Brain microvascular endothelial cell (primary cell): ENCODE measurements around the gene NEURL3.

Experiments
- DNase-seq: peaks from one replicate; pipeline ENCODE4 v3.0.0-alpha.2; 2020
- H3K27ac ChIP-seq: fragments of 250-450 bp; sonication (Bioruptor Pico); 2 replicates; pipeline ENCODE4 v1.5.1; 2020; ENCODE audit warnings: mild to moderate bottlenecking, moderate library complexity
- H3K27me3 ChIP-seq: fragments of 250-450 bp; sonication (Bioruptor Pico); replicated peaks from 2 replicates; pipeline ENCODE4 v1.5.1; 2020; ENCODE audit warnings: mild to moderate bottlenecking
- H3K36me3 ChIP-seq: fragments of 250-450 bp; sonication (Bioruptor Pico); replicated peaks from 2 replicates; pipeline ENCODE4 v1.5.1; 2020; ENCODE audit warnings: mild to moderate bottlenecking
- H3K4me3 ChIP-seq: 2 replicates; pipeline ENCODE4 v1.5.1; 2011; ENCODE audit warnings: low read depth, mild to moderate bottlenecking, control low read depth, low read length, moderate library complexity
- CTCF ChIP-seq: IDR thresholded peaks from 2 replicates; pipeline ENCODE4 v1.5.1; 2011; ENCODE audit warnings: low read depth, mild to moderate bottlenecking, moderate library complexity, low read length, control low read depth, inconsistent platforms; ENCODE audit errors: missing control alignments
- in situ Hi-C: cut with HindIII; loops from 2 replicates; pipeline ENCODE4 v1.10.0; 2017; ENCODE audit warnings: low sequenced_read_pairs, low pct_ligation_motif_present

NEURL3 gene

DNA sequence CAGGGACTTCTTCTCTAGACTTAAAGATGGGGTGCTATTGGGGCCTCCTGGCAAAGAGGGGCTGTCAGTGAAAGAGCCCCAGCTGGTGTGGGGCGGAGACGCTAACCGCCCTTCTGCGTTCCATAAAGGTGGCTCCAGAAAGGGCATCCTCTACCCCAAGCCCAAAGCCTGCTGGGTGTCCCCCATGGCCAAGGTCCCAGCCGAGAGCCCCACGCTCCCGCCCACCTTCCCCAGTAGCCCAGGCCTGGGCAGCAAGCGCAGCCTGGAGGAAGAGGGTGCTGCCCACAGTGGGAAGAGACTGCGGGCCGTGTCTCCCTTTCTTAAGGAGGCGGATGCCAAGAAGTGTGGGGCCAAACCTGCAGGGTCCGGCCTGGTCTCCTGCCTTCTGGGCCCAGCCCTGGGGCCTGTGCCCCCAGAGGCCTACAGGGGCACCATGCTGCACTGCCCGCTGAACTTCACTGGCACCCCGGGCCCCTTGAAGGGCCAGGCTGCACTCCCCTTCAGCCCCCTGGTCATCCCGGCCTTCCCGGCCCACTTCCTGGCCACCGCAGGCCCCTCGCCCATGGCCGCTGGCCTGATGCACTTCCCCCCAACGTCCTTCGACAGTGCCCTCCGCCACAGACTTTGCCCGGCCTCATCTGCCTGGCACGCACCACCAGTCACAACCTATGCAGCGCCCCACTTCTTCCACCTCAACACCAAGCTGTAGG, 46.6 kb upstream of the NEURL3 start:
- Histone ChIP-seq H3K36me3 (peaks cover 24% of the 10 kb centered on the region), H3K4me3 (no peak overlapping the region), H3K27ac (no peak overlapping the region), H3K27me3 (no peaks in the 10 kb centered on the region)
- in situ Hi-C loops = no loop called here
- TF ChIP-seq CTCF = no peak
- no peak for DNase-seq

- DNase-seq = no peak
Measured at GRCh38 chr2:96550787-96551604, 45.8 kb upstream of the NEURL3 start.

DNA sequence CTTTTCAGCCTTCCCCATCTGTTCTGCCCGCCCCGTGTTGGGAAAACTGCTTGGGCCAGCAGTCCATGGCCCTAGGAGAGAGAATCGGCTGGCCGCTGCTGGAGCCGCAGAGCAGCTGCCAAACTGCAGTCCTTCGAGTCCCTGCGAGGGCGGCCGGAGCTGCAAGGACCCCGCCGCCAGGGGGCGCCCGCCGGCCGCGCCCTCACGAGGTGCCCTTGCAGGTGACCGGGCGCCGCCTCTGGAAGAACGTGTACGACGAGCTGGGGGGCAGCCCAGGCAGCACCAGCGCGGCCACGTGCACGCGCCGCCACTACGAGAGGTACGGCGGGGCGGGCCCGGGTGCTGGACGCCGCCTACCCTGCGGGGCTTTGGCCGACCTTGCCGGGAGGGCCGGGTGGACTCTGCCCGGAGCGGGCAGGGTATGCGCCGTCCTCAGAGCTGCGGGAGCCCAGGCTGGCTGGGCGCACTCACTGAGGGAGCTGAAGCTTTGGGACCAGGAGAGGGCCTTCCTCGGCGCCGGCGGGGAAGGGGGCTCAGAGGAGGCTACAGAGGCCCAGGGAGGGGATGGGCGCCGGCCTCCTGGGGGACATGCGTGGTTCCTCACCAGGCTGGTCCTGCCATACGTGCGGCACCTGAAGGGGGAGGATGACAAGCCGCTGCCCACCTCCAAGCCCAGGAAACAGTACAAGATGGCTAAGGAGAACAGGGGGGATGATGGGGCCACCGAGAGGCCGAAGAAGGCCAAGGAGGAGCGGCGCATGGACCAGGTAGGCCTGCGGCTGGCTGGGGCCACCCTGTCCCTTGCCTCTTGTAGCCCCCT, 45.0 kb upstream of the NEURL3 start:
- in situ Hi-C loops = no loop called here
- peaks cover 24% of the 10 kb centered on the region for H3K36me3 ChIP-seq
- H3K4me3 ChIP-seq = no peak overlapping the region
- H3K27ac ChIP-seq = no peak overlapping the region
- no peak for DNase-seq
- peak; percentile 22 for TF ChIP-seq CTCF
- no peaks in the 10 kb centered on the region for H3K27me3 ChIP-seq

More at GRCh38 chr2:96550787-96551604, 45.8 kb upstream of the NEURL3 start:
- Histone ChIP-seq H3K27ac (no peak overlapping the region), H3K4me3 (no peak overlapping the region), H3K36me3 (peaks cover 24% of the 10 kb centered on the region), H3K27me3 (no peaks in the 10 kb centered on the region)
- no peak for TF ChIP-seq CTCF
- in situ Hi-C loops = no loop called here

DNA sequence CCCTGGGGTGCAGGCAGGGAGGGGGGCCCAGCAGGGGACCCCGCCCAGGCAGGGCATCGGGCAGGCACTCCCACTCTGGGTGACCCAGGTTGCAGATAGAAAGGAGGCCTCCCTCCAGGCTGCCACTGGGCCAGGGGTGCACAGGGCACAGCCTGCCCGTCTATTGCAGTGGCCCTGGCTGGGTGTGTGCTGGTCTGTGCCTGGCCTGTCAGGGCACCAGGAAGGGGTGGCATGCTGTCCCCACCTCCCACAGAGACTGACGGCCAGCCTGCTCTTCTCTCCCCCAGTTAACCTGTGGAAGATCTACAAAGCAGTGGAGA, 44.3 kb upstream of the NEURL3 start:
- no peak for DNase-seq
- peaks cover 24% of the 10 kb centered on the region for H3K36me3 ChIP-seq
- in situ Hi-C loops = no loop called here
- H3K4me3 ChIP-seq = no peak overlapping the region
- TF ChIP-seq CTCF = no peak
- no peak overlapping the region for H3K27ac ChIP-seq
- H3K27me3 ChIP-seq = no peaks in the 10 kb centered on the region

- H3K36me3 ChIP-seq = peaks cover 24% of the 10 kb centered on the region
- H3K27me3 ChIP-seq = no peaks in the 10 kb centered on the region
- DNase-seq = no peak
- in situ Hi-C loops = no loop called here
- H3K27ac ChIP-seq = no peak overlapping the region
- no peak overlapping the region for H3K4me3 ChIP-seq
- TF ChIP-seq CTCF = no peak
Measured at GRCh38 chr2:96548558-96549465, 43.7 kb upstream of the NEURL3 start.
